Hematopoietic multipotent progenitor cell treated with erythropoietin and hydrocortisone succinate and interleukin-3 and kit ligand, for 15 days (in vitro differentiated cells): Measurements from ENCODE around the gene TENM4.

Experiments used
- DNase-seq: peaks from one replicate; pipeline ENCODE4 v3.0.0-alpha.2; 2015; ENCODE audit warnings: low spot score

The TENM4 gene

GRCh38 chr11:79342686-79343085, 98.1 kb downstream of the TENM4 start:
- no peak for DNase-seq

- DNase-seq, result no peak
These were observed 98.6 kb downstream of the TENM4 start for GRCh38 chr11:79342236-79342635.

- no peak for DNase-seq
These were observed 100.3 kb downstream of the TENM4 start for GRCh38 chr11:79340535-79340934.

- DNase-seq, result no peak
These were observed 103.9 kb downstream of the TENM4 start for GRCh38 chr11:79336797-79337517.

GRCh38 chr11:79335681-79336080, 105.1 kb downstream of the TENM4 start:
- no peak for DNase-seq

- no peak for DNase-seq
These were observed 107.5 kb downstream of the TENM4 start for GRCh38 chr11:79333355-79333754.

- no peak for DNase-seq
These were observed 108.8 kb downstream of the TENM4 start for GRCh38 chr11:79332017-79332416.

- DNase-seq, result no peak
These were observed 109.5 kb downstream of the TENM4 start for GRCh38 chr11:79331203-79331901.

GRCh38 chr11:79330651-79331050, 110.2 kb downstream of the TENM4 start:
- DNase-seq, result no peak

- no peak for DNase-seq
These were observed 111.3 kb downstream of the TENM4 start for GRCh38 chr11:79329561-79329960.

GRCh38 chr11:79328402-79328801, 112.4 kb downstream of the TENM4 start:
- no peak for DNase-seq

- DNase-seq, result no peak
These were observed 115.0 kb downstream of the TENM4 start for GRCh38 chr11:79325851-79326250.

GRCh38 chr11:79321263-79321662, 119.6 kb downstream of the TENM4 start:
- DNase-seq, result no peak

- DNase-seq, result no peak
These were observed 125.7 kb downstream of the TENM4 start for GRCh38 chr11:79314906-79315689.

- DNase-seq, result no peak
These were observed 127.3 kb downstream of the TENM4 start for GRCh38 chr11:79313530-79313913.

- DNase-seq, result no peak
These were observed 128.0 kb downstream of the TENM4 start for GRCh38 chr11:79312617-79313529.

- DNase-seq, result no peak
These were observed 129.4 kb downstream of the TENM4 start for GRCh38 chr11:79311461-79311860.

- DNase-seq, result no peak
These were observed 131.4 kb downstream of the TENM4 start for GRCh38 chr11:79309407-79309806.

- DNase-seq, result no peak
These were observed 132.4 kb downstream of the TENM4 start for GRCh38 chr11:79308429-79308828.

GRCh38 chr11:79304599-79305212, 136.1 kb downstream of the TENM4 start:
- no peak for DNase-seq

GRCh38 chr11:79296141-79296540, 144.7 kb downstream of the TENM4 start:
- DNase-seq, result no peak
